Gastrocnemius medialis (tissue), 4 donors: Measurements from ENCODE around the gene ASB10.

Source experiments
- CTCF ChIP-seq, 5 experiments: fragments of 450-650 bp in 3 of 5; fragments of 200-600 bp in 2 of 5; sonication (generic) in 2 of 5; IDR thresholded peaks in 4 of 5; conservative IDR thresholded peaks in 1 of 5; 1 replicate in 4 of 5; 2 replicates in 1 of 5; pipeline ENCODE4 v1.5.1; 2016 to 2019; ENCODE audit warnings: antibody characterized with exemption in 5 of 5, mild to moderate bottlenecking in 3 of 5, moderate library complexity in 3 of 5
- POLR2A ChIP-seq, 2 donors: fragments of 450-650 bp; IDR thresholded peaks; one replicate each; pipeline ENCODE4 v1.6.1; 2017; ENCODE audit warnings: antibody characterized with exemption in 2 of 2, mild to moderate bottlenecking in 2 of 2, moderate library complexity in 2 of 2

- TF ChIP-seq POLR2A (IDR thresholded peaks at IDR 0.05) (no peak), CTCF (IDR thresholded peaks at IDR 0.05 in 4 of 5, conservative IDR thresholded peaks at IDR 0.05 in 1 of 5) (no peak)
Measured at GRCh38 chr7:151202836-151203235, 15.8 kb upstream of the ASB10 start.
